ENCODE results near the gene SNRNP200. TPM values are rescaled to one million over a fixed set of nuclear protein-coding genes. Genes with fewer than 3 reads are reported as not detected.

The SNRNP200 gene
- total RNA-seq, 2 donors from 2014 or later, result 90.4 to 127 TPM

- intact Hi-C loops (cut with DNase I), result loop anchor here (5.0 kb wide), 1 partner anchor 42 kb away; no protein-coding TSS in a partner anchor
- H3K4me1 ChIP-seq, result peaks cover 8% of the 10 kb centered on the region
- H3K36me3 ChIP-seq, result peaks cover 22% of the 10 kb centered on the region
Observed at GRCh38 chr2:96254571-96254970, 50.8 kb downstream of the SNRNP200 start.

GRCh38 chr2:96253006-96253405 is 52.3 kb downstream of the SNRNP200 start:
- no peaks in the 10 kb centered on the region for H3K27me3 ChIP-seq
- H3K36me3 ChIP-seq, result peaks cover 22% of the 10 kb centered on the region
- no peak for DNase-seq
- H3K9me3 ChIP-seq, result no peaks in the 10 kb centered on the region
- H3K4me1 ChIP-seq, result no peaks in the 10 kb centered on the region
- intact Hi-C loops (cut with DNase I), result loop anchor here (5.0 kb wide), 1 partner anchor 41 kb away; no protein-coding TSS in a partner anchor
- H3K27ac ChIP-seq, result no peak overlapping the region
- no peak for TF ChIP-seq CTCF (IDR thresholded peaks at IDR 0.05)
- H3K9ac ChIP-seq (ENCODE audit: low read depth in 2 of 2, low read length in 2 of 2), result no peak overlapping the region
- H3K4me3 ChIP-seq, result no peak overlapping the region

More at GRCh38 chr2:96254571-96254970, 50.8 kb downstream of the SNRNP200 start:
- Histone ChIP-seq H3K9me3 (no peaks in the 10 kb centered on the region), H3K9ac (ENCODE audit: low read depth in 2 of 2, low read length in 2 of 2) (no peak overlapping the region), H3K27me3 (no peaks in the 10 kb centered on the region), H3K27ac (no peak overlapping the region), H3K4me3 (no peak overlapping the region)
- no peak for DNase-seq
- no peak for TF ChIP-seq CTCF (IDR thresholded peaks at IDR 0.05)

GRCh38 chr2:96252526-96252925 is 52.8 kb downstream of the SNRNP200 start:
- TF ChIP-seq CTCF (IDR thresholded peaks at IDR 0.05), result no peak
- DNase-seq, result no peak
- Histone ChIP-seq H3K36me3 (peaks cover 22% of the 10 kb centered on the region), H3K9me3 (no peaks in the 10 kb centered on the region), H3K4me3 (no peak overlapping the region), H3K27ac (no peak overlapping the region), H3K9ac (ENCODE audit: low read depth in 2 of 2, low read length in 2 of 2) (no peak overlapping the region), H3K27me3 (no peaks in the 10 kb centered on the region), H3K4me1 (no peaks in the 10 kb centered on the region)
- intact Hi-C loops (cut with DNase I), result loop anchor here (5.0 kb wide), 1 partner anchor 40 kb away; no protein-coding TSS in a partner anchor

GRCh38 chr2:96251721-96252292 is 53.5 kb downstream of the SNRNP200 start:
- no peak for TF ChIP-seq CTCF (IDR thresholded peaks at IDR 0.05)
- intact Hi-C loops (cut with DNase I), result loop anchor here (5.0 kb wide), 1 partner anchor 40 kb away; no protein-coding TSS in a partner anchor
- no peaks in the 10 kb centered on the region for H3K9me3 ChIP-seq
- H3K4me1 ChIP-seq, result no peaks in the 10 kb centered on the region
- H3K27ac ChIP-seq, result no peak overlapping the region
- no peak overlapping the region for H3K9ac ChIP-seq (ENCODE audit: low read depth in 2 of 2, low read length in 2 of 2)
- H3K27me3 ChIP-seq, result no peaks in the 10 kb centered on the region
- no peak for DNase-seq
- no peak overlapping the region for H3K4me3 ChIP-seq
- H3K36me3 ChIP-seq, result peaks cover 22% of the 10 kb centered on the region

- intact Hi-C loops (cut with DNase I), result loop anchor here (5.0 kb wide), 1 partner anchor 38 kb away; no protein-coding TSS in a partner anchor
- no peak overlapping the region for H3K4me3 ChIP-seq
- TF ChIP-seq CTCF (IDR thresholded peaks at IDR 0.05), result no peak
- H3K36me3 ChIP-seq, result peaks cover 19% of the 10 kb centered on the region
- no peaks in the 10 kb centered on the region for H3K27me3 ChIP-seq
- H3K4me1 ChIP-seq, result no peaks in the 10 kb centered on the region
- H3K27ac ChIP-seq, result no peak overlapping the region
- no peaks in the 10 kb centered on the region for H3K9me3 ChIP-seq
- no peak overlapping the region for H3K9ac ChIP-seq (ENCODE audit: low read depth in 2 of 2, low read length in 2 of 2)
- no peak for DNase-seq
Observed at GRCh38 chr2:96250188-96250587, 55.2 kb downstream of the SNRNP200 start.

Measured in colonic mucosa (tissue), 4 donors.